KOPT-K1 (cell line): ENCODE measurements around the gene MANBA.
A peak's percentile ranks its signal among the peaks of the same experiment; 100 is the strongest.

Source experiments
- H3K27ac ChIP-seq: fragments of 200-600 bp; sonication (generic); 2 replicates; pipeline ENCODE4 v1.5.1; 2016; ENCODE audit warnings: antibody characterized with exemption, mild to moderate bottlenecking, low read depth, low read length; ENCODE audit not compliant: poor library complexity, severe bottlenecking
- H3K36me3 ChIP-seq: fragments of 200-600 bp; sonication (generic); 2 replicates; pipeline ENCODE4 v1.5.1; 2017; ENCODE audit warnings: antibody characterized with exemption, mild to moderate bottlenecking, low read length, moderate library complexity; ENCODE audit not compliant: insufficient read depth
- H3K9me3 ChIP-seq: fragments of 200-600 bp; sonication (generic); 2 replicates; pipeline ENCODE4 v1.5.1; 2017; ENCODE audit warnings: antibody characterized with exemption, low read length, mild to moderate bottlenecking; ENCODE audit not compliant: insufficient read depth, poor library complexity, severe bottlenecking

MANBA gene

DNA sequence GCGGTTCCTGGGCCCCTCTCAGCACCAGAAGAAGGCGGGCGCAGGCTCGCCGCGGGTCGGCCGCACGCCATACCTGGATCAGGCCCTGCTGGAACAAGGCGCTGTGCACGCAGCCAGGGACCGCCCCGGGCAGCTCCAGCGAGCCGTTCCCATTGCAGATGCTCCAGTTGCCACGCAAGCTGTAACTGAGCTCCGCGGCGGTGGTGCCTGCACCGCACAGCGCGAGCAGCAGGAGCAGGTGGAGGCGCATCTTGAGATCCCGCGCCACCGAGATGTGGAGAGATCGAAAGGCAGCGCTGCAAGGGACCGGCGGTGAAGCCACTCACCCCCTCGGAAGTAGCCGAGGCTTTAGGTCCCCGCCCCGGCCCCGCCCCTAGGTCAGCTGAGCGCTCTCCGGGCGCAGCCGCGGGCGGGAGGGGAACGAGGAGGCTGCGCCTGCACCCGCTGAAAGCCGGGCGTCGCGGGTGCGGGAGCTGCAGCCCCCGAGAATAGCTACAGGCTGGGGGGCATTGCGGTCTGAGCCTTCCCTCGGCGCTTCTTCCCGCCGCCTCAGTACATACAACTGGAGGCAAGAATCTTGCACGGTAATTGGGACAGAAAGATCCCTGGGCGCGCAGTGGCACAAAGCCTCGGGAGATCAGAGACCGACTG lies at the start of gene MANBA:
TSS of gene MANBA (minus strand) at position 324 of the 651 bp plus-strand sequence. CDS start at position 250, 74 bp downstream.
- Histone ChIP-seq H3K27ac (peak within 1 kb of the TSS; percentile 60), H3K36me3 (no peaks in the 10 kb centered on the region)

DNA sequence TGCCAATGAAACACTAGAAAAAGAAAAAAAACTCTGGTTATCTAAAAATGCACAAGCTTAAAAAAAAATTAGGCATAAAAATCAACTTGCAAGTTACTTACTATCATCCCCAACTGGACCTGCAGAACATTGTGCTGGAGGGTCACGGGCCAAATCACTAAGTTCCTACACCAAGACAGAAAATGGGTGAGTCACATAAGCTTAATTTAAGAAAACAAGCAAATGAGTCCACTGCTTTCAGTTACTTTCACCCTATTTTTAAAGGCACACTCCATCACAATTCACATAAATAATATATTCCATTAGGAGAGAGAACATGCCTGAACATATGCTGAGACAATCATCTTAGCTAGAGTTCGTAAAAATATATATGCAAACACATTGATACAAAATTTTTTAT lies 48.9 kb upstream of the MANBA start:
- H3K36me3 ChIP-seq: peaks cover 100% of the 10 kb centered on the region
- no peaks in the 10 kb centered on the region for H3K9me3 ChIP-seq
- H3K27ac ChIP-seq: no peak overlapping the region

More for the DNA sequence above, at the start of gene MANBA:
- H3K9me3 ChIP-seq: no peaks in the 10 kb centered on the region

DNA sequence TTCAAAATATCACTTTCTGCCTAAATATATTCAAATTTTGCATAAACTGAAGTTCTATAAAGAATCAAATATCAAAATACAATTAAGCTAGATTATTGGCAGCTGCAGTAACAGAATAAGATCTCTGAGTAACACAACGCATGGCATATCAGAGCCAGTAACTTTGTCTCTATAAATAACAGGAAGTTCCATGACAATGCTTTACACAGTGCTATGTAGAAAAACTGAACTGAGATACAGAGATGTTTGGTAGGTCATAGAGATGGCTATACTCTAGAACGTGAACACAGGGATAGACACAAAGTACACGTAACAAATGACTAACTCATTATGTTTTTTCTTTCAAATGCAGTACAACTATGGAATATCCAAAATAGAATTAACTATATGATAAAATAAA lies 48.4 kb upstream of the MANBA start:
- H3K27ac ChIP-seq: no peak overlapping the region
- no peaks in the 10 kb centered on the region for H3K9me3 ChIP-seq
- peaks cover 100% of the 10 kb centered on the region for H3K36me3 ChIP-seq

DNA sequence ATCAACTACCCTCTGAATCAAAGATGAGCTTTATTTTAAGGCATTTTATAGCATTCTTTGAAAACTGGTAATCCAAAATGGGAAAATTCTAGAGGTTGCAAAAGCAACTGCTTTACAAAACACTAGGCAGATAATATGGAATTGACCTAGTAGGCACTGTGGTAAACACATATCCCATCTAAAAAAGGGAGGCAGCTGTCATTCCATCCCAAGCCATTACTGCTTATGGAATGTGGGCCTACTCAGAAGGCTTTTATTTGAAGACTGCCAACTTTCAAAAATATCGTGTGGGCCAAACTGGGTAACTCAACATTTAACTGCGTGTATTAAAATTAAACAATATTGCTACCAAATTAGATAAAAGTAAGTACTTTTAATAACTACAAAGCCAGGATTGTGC lies 47.2 kb upstream of the MANBA start:
- Histone ChIP-seq H3K27ac (no peak overlapping the region), H3K36me3 (peaks cover 100% of the 10 kb centered on the region), H3K9me3 (no peaks in the 10 kb centered on the region)

DNA sequence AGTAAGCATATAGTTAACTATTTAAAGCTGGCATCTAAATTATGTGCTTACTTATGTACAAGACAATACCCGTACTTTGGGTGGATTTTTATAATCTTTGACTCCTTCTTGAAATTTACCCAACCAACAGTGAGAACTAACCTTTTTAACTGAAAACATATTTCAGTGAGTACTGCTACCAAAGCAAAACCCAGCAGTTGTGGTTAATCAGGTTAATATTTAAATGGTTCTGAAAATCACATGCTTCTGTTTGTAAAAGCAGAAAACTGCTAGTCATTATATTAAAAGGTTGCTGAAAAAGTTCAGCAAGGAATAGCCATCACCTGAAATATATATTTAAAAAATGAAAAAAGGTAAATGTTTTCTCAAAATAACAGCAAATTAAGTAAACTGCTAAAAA lies 46.6 kb upstream of the MANBA start:
- peaks cover 100% of the 10 kb centered on the region for H3K36me3 ChIP-seq
- no peak overlapping the region for H3K27ac ChIP-seq

DNA sequence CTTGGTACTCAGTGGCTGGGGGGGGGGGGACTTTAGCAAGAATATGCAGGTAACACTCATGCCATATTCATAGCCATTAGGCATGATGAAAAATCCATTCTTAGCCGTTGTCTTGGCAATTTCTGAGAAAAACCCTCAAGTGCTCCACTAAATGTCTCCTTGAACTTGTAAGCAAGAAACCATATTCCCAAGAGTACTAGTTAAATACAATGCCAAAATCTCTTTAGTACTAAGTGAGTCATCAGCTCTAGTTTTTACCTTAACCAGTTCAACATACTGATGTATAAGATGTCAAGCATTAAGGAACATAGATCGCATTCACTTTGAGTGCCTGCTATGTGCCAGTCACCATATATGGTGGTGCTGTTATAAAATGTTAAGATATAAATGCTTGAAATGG lies 39.0 kb upstream of the MANBA start:
- no peaks in the 10 kb centered on the region for H3K9me3 ChIP-seq
- no peak overlapping the region for H3K27ac ChIP-seq
- H3K36me3 ChIP-seq: peaks cover 100% of the 10 kb centered on the region

More for the DNA sequence above, 46.6 kb upstream of the MANBA start:
- no peaks in the 10 kb centered on the region for H3K9me3 ChIP-seq

DNA sequence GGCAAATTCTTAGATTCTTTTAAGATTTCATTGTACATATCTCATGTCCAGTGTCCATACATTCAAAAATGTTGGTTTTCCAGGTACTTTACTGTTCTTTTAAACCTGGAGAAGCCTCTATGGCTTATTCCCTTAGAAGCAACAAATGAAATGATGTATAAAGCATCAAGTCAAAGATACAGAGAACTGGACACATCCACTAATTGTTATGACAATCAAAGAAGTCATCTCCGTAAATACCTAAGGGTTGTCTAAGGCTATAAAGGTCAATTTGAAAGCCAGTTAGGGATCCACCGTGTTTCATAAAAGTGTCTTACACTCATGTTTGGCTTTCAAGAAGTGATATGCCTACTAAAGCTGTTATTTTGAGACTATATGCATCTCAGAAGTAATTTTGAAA lies 34.2 kb upstream of the MANBA start:
- H3K9me3 ChIP-seq: no peaks in the 10 kb centered on the region
- H3K27ac ChIP-seq: no peak overlapping the region
- peaks cover 88% of the 10 kb centered on the region for H3K36me3 ChIP-seq

DNA sequence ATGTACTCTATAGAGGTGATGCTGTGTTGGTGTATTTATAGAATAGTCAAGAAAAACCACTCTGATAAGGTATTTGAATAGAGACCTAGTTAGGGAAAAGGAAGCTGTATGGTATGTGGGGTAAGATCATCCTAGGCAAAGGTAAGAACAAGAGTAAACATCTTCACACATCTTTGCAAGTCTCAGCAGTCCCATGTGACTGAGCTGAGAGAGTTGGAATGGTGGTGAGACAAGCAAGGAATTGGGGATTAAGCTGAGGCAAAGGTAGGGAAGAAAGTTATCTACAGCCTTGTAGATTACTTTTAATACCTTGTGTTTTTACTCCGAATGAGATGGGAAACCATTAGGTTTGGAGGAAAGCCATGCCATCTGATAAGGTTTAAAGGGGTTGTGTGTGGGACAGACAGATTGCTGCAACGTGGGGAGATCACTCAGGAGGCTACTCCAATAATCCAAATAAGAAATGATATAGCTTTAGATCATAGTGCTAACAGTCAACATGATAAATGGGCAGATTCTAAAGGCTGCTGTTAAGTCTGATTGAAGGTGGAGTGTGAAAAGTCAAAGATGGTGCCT lies 31.7 kb upstream of the MANBA start:
- peaks cover 62% of the 10 kb centered on the region for H3K36me3 ChIP-seq

DNA sequence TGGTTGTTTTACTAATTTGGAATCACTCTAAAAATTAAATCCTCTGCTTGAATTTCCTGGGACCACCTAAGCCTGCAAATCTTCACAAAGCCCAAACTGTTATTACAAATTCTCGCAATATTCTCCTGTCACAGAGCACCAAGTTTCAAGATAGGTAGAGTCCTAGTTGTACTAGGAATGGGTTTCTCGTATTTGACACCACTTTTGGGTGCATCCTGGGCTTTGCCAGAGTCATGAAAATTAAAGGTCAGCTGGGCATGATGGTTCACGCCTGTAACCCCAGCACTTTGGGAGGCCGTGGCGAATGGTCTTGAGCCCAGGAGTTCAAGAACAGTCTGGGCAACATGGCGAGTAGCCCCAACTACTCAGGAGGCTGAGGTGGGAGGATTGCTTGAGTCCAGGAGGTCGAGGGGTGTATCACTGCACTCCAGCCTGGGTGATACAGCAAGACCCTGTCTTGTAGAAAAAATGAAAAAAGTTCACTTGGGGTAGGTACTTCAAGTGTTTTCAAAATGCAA lies 30.6 kb upstream of the MANBA start:
- Histone ChIP-seq H3K36me3 (peaks cover 52% of the 10 kb centered on the region), H3K27ac (no peak overlapping the region), H3K9me3 (no peaks in the 10 kb centered on the region)

More for the DNA sequence above, 31.7 kb upstream of the MANBA start:
- Histone ChIP-seq H3K27ac (no peak overlapping the region), H3K9me3 (no peaks in the 10 kb centered on the region)

DNA sequence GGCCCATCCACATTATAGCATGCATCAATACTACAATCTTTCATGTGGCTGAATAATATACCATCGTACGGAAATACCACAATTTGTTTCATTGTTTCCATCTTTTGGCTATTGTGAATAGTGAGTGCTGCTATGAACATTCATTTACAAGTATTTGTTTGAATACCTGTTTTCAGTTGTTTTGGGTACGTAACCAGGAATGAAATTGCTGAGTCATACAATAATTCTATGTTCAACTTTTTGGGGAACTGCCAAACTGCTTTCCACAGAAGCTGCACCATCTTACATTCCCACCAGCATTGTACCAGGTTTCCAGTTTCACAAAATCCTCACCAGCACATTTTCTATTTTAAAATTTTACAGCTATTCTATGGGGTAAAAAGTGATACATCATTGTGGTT lies 28.5 kb upstream of the MANBA start:
- Histone ChIP-seq H3K27ac (no peak overlapping the region), H3K36me3 (peaks cover 31% of the 10 kb centered on the region), H3K9me3 (no peaks in the 10 kb centered on the region)

DNA sequence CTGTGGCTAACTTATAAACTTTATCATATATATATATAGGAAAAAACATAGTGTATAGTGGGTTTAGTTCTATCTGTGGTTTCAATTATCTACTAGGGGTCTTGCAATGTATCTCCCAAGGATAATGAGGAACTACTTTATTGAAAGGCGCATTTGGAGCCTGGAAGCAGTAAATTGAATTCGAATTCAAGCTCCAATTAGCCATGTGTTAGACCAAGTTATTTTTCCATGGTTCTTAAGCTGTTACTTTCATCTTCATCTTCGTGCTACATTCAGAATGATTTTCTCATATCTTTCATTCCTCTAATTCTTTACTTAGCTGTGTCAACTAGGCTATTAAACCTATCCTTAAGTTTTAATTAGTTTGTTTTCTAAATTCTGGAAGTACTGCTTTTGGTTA lies 27.2 kb upstream of the MANBA start:
- H3K27ac ChIP-seq: no peak overlapping the region
- peaks cover 18% of the 10 kb centered on the region for H3K36me3 ChIP-seq
- no peaks in the 10 kb centered on the region for H3K9me3 ChIP-seq

DNA sequence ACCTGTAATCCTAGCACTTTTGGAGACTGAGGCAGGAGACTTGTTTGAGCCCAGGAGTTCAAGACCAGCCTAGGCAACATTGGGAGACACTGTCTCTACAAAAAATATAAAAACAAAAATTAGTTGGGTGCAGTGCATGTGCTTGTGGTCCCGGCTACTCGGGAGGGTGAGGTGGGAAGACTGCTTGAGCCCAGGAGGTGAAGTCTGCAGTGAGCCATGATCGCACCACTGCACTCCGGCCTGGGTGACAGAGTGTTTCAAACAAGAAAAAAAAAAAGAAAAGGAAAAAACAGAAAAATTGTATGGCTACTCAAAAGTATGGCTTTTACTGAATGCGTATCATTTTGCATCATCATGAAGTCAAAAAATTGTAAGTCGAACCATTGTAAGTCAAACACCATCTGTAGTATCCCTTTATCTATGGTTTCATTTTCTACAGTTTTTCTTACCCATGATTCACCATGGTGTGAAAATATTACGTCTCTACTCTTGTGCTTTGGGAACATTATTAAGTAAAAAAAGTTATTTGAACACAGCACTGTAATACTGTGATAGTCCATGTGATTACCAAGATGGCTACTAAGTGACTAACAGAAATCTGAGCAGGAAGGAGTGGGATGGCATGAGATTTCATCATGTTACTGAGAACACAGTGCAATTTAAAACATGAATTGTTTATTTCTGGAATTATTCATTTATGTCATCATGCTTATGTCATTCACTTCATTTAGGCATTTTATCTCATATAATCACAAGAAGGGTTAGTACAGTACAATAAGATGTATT lies 26.5 kb upstream of the MANBA start:
- H3K27ac ChIP-seq: no peak overlapping the region
- no peaks in the 10 kb centered on the region for H3K9me3 ChIP-seq
- peaks cover 12% of the 10 kb centered on the region for H3K36me3 ChIP-seq

DNA sequence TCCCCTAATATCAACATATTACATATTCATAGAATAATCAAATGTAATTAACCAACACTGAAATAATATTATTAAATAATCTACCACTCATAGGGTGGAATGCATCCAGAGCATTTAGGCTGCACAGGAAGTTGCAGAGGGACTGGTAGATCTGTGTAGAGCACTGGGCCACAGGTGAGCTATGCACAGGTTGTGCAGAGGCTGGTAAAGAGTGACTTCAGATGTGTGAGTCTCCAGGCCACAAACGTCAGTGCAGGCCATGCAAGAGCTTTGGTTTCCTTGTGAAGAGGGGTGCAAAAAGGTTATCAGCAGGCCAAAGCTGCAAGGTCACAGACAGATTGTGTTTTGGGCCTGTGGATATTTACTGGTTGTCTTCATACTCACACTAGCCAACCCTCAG lies 25.5 kb upstream of the MANBA start:
- Histone ChIP-seq H3K27ac (no peak overlapping the region), H3K9me3 (no peaks in the 10 kb centered on the region), H3K36me3 (peaks cover 2% of the 10 kb centered on the region; the same call in 1 of the 2 replicates)

DNA sequence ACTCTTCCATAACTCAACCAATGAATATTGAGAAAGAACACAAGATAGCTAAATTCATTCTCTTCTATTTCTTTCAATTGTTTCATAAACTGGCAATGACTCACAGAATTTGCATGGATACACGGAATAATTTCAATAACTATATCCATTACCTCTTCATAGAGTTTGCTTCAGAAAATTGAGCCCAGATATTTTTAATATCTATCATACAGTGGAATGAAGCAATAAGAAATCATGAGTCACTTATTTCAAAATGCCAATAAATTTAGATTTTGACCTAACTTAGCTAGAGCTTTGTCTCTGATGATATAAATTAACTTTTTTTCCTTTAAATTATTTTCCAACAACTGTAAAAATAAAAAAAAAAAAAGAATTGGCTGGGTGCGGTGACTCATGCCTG lies 22.2 kb upstream of the MANBA start:
- Histone ChIP-seq H3K9me3 (no peaks in the 10 kb centered on the region), H3K27ac (no peak overlapping the region), H3K36me3 (no peaks in the 10 kb centered on the region)

DNA sequence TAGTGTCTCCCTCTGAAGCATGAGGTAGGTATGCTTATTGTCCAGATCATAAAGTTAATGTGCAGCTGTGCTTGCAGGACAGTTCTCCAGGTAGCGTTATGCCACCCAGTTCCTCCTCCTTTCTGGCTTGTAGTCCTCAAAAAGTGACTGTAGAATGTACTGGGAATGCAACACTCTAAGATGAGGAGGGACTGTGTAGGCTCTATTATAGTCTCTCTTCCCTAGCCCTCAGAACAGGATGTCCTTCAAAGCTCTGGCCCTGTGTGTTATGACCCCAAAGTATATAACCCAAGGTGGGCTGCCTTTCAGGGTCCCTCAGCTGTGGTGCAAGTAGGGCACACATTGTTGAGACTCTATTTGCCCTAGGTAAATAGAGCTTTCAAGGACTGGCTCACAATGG lies 20.8 kb upstream of the MANBA start:
- H3K9me3 ChIP-seq: no peaks in the 10 kb centered on the region
- H3K36me3 ChIP-seq: no peaks in the 10 kb centered on the region

More for the DNA sequence above, 20.8 kb upstream of the MANBA start:
- no peak overlapping the region for H3K27ac ChIP-seq
